Ovary (tissue), 3 donors: ENCODE results near the gene MALRD1.

ENCODE experiments used
- CTCF ChIP-seq, 3 donors: fragments of 450-650 bp in 2 of 3; fragments of 200-600 bp in 1 of 3; IDR thresholded peaks; one replicate each; pipeline versions ENCODE4 v1.5.1 to v1.8.0; 2016 to 2022; ENCODE audit warnings: antibody characterized with exemption in 3 of 3, mild to moderate bottlenecking in 1 of 3
- EP300 ChIP-seq: sonication (generic); formaldehyde crosslinking; IDR thresholded peaks from one replicate; pipeline ENCODE4 v1.6.1; 2017; ENCODE audit warnings: antibody characterized with exemption
- POLR2A ChIP-seq: fragments of 450-650 bp; IDR thresholded peaks from one replicate; pipeline ENCODE4 v1.6.1; 2017; ENCODE audit warnings: antibody characterized with exemption, mild to moderate bottlenecking, moderate library complexity
- donor health status: DM: no; HTN: no; CAD: no.

- TF ChIP-seq CTCF (IDR thresholded peaks at IDR 0.05) = no peak
- no peak for TF ChIP-seq POLR2A
- TF ChIP-seq EP300 = no peak
Measured at GRCh38 chr10:19651549-19651948, 602.9 kb downstream of the MALRD1 start.
